H9 (cell line): Measurements from ENCODE around the gene ATP6V1B1. TPM values are rescaled to one million over a fixed set of nuclear protein-coding genes. Genes with fewer than 3 reads are reported as not detected.
A peak's percentile ranks its signal among the peaks of the same experiment; 100 is the strongest.

Experiments used
- DNase-seq: peaks from one replicate; pipeline ENCODE4 v3.0.0-alpha.2; 2017
- H2AFZ ChIP-seq: one replicate; pipeline ENCODE4 v1.6.1; 2013; ENCODE audit warnings: mild to moderate bottlenecking, low read length, control low read depth, moderate library complexity
- H2AK5ac ChIP-seq: 2 replicates; pipeline ENCODE4 v1.6.1; 2013; ENCODE audit warnings: low read length, control low read depth, mixed read lengths; ENCODE audit not compliant: insufficient read length
- H2BK120ac ChIP-seq: one replicate; pipeline ENCODE4 v1.6.1; 2013; ENCODE audit warnings: low read depth, mild to moderate bottlenecking, low read length, control low read depth, inconsistent platforms; ENCODE audit not compliant: poor library complexity, severe bottlenecking
- H2BK12ac ChIP-seq: 2 replicates; pipeline ENCODE4 v1.6.1; 2013; ENCODE audit warnings: low read length, control low read depth, mixed read lengths, low read depth; ENCODE audit not compliant: insufficient read length
- H2BK15ac ChIP-seq: 2 replicates; pipeline ENCODE4 v1.6.1; 2013; ENCODE audit warnings: low read depth, low read length, control low read depth
- H2BK20ac ChIP-seq: one replicate; pipeline ENCODE4 v1.6.1; 2013; ENCODE audit warnings: low read depth, mild to moderate bottlenecking, low read length, control low read depth, inconsistent platforms; ENCODE audit not compliant: poor library complexity, severe bottlenecking
- H2BK5ac ChIP-seq: 2 replicates; pipeline ENCODE4 v1.6.1; 2013; ENCODE audit warnings: low read length, control low read depth, mixed read lengths; ENCODE audit not compliant: insufficient read length
- H3K14ac ChIP-seq: 2 replicates; pipeline ENCODE4 v1.6.1; 2013; ENCODE audit warnings: low read length, control low read depth; ENCODE audit not compliant: insufficient read depth
- H3K18ac ChIP-seq: 2 replicates; pipeline ENCODE4 v1.6.1; 2013; ENCODE audit warnings: low read depth, mild to moderate bottlenecking, mixed read lengths, low read length, control low read depth; ENCODE audit not compliant: insufficient read length
- H3K23ac ChIP-seq: 2 replicates; pipeline ENCODE4 v1.6.1; 2013; ENCODE audit warnings: low read length, control low read depth, mixed read lengths, low read depth; ENCODE audit not compliant: insufficient read length
- H3K23me2 ChIP-seq: 2 replicates; pipeline ENCODE4 v1.6.1; 2013; ENCODE audit warnings: low read depth, mild to moderate bottlenecking, mixed read lengths, low read length, control low read depth; ENCODE audit not compliant: insufficient read length, poor library complexity, severe bottlenecking
- H3K27ac ChIP-seq: 2 replicates; pipeline ENCODE4 v1.5.1; 2013; ENCODE audit warnings: low read length, control low read depth, mixed read lengths, low read depth; ENCODE audit not compliant: insufficient read length
- H3K27me3 ChIP-seq: 2 replicates; pipeline ENCODE4 v1.6.1; 2013; ENCODE audit warnings: low read length, control low read depth, inconsistent platforms; ENCODE audit not compliant: insufficient read depth
- H3K4ac ChIP-seq: 2 replicates; pipeline ENCODE4 v1.6.1; 2013; ENCODE audit warnings: low read depth, mild to moderate bottlenecking, control low read depth, inconsistent platforms, low read length, moderate library complexity
- H3K4me1 ChIP-seq: 2 replicates; pipeline ENCODE4 v1.6.1; 2013; ENCODE audit warnings: low read length, control low read depth, inconsistent platforms; ENCODE audit not compliant: insufficient read depth
- H3K4me2 ChIP-seq: 2 replicates; pipeline ENCODE4 v1.6.1; 2013; ENCODE audit warnings: low read length, control low read depth, mixed read lengths; ENCODE audit not compliant: insufficient read length, insufficient read depth
- H3K56ac ChIP-seq: 2 replicates; pipeline ENCODE4 v1.6.1; 2013; ENCODE audit warnings: low read depth, mild to moderate bottlenecking, mixed read lengths, low read length, control low read depth; ENCODE audit not compliant: insufficient read length
- H3K79me1 ChIP-seq: 2 replicates; pipeline ENCODE4 v1.6.1; 2013; ENCODE audit warnings: low read depth, mild to moderate bottlenecking, moderate library complexity, low read length, control low read depth, inconsistent platforms; ENCODE audit not compliant: insufficient read depth, poor library complexity, severe bottlenecking
- H3K79me2 ChIP-seq: 2 replicates; pipeline ENCODE4 v1.6.1; 2013; ENCODE audit warnings: low read length, control low read depth, inconsistent platforms; ENCODE audit not compliant: insufficient read depth
- H3K9ac ChIP-seq: 2 replicates; pipeline ENCODE4 v1.6.1; 2013; ENCODE audit warnings: low read length, control low read depth, mixed read lengths; ENCODE audit not compliant: insufficient read length; ENCODE audit errors: extremely low read depth
- H3K9me3 ChIP-seq: one replicate; pipeline ENCODE4 v1.6.1; 2013; ENCODE audit warnings: low read depth, low read length, inconsistent platforms; ENCODE audit not compliant: control insufficient read depth
- H3T11ph ChIP-seq: one replicate; pipeline ENCODE4 v1.6.1; 2013; ENCODE audit warnings: mild to moderate bottlenecking, low read length, control low read depth, inconsistent platforms
- H4K20me1 ChIP-seq: one replicate; pipeline ENCODE4 v1.6.1; 2013; ENCODE audit not compliant: control insufficient read depth, insufficient read length, insufficient read depth
- H4K5ac ChIP-seq: 2 replicates; pipeline ENCODE4 v1.6.1; 2013; ENCODE audit warnings: low read depth, mild to moderate bottlenecking, mixed read lengths, low read length, control low read depth; ENCODE audit not compliant: insufficient read length
- H4K8ac ChIP-seq: replicated peaks from 2 replicates; pipeline ENCODE4 v1.6.1; 2013; ENCODE audit warnings: low read length, control low read depth, mixed read lengths, low read depth; ENCODE audit not compliant: insufficient read length
- H4K91ac ChIP-seq: 2 replicates; pipeline ENCODE4 v1.6.1; 2013; ENCODE audit warnings: low read depth, mild to moderate bottlenecking, moderate library complexity, mixed read lengths, low read length, control low read depth; ENCODE audit not compliant: insufficient read length
- H3K27ac Mint-ChIP-seq, 3 experiments: 2 replicates in 2 of 3; 3 replicates in 1 of 3; pipeline ENCODE4 v1.8.0; 2020 to 2021; ENCODE audit warnings: mixed read lengths in 3 of 3, mild to moderate bottlenecking in 1 of 3, moderate library complexity in 1 of 3
- H3K27me3 Mint-ChIP-seq: 2 replicates; pipeline ENCODE4 v1.8.0; 2021; ENCODE audit warnings: low read depth, mild to moderate bottlenecking, moderate library complexity, mixed read lengths
- H3K36me3 Mint-ChIP-seq, 3 experiments: 2 replicates in 2 of 3; 3 replicates in 1 of 3; pipeline ENCODE4 v1.8.0; 2020 to 2021; ENCODE audit warnings: low read depth in 3 of 3, mixed read lengths in 3 of 3; ENCODE audit not compliant: insufficient read depth in 1 of 3
- H3K4me1 Mint-ChIP-seq, 2 experiments: 2 replicates each; pipeline ENCODE4 v1.8.0; 2020; ENCODE audit warnings: mixed read lengths in 2 of 2
- H3K4me3 Mint-ChIP-seq, 2 experiments: 2 replicates in 1 of 2; 3 replicates in 1 of 2; pipeline ENCODE4 v1.8.0; 2020 to 2021; ENCODE audit warnings: mild to moderate bottlenecking in 2 of 2, mixed read lengths in 2 of 2, moderate library complexity in 1 of 2
- H3K9me3 Mint-ChIP-seq, 2 experiments: 2 replicates in 1 of 2; 3 replicates in 1 of 2; pipeline ENCODE4 v1.8.0; 2020; ENCODE audit warnings: mild to moderate bottlenecking in 2 of 2, mixed read lengths in 2 of 2, moderate library complexity in 1 of 2
- WGBS: extraction: QIAGEN DNeasy Blood & Tissue Kit; methylation state at CpG from one replicate; pipeline ENCODE4 v1.1.7; 2013; ENCODE audit warnings: missing lambda C conversion rate, low lambda C conversion rate, mixed read lengths; ENCODE audit not compliant: insufficient read length; ENCODE audit errors: extremely low coverage; 5-methylcytosine and 5-hydroxymethylcytosine counted together
- total RNA-seq: library from RNA; stranded (reverse); gene quantifications from 2 replicates; pipeline ENCODE4 v1.2.1, GENCODE V29; 2021
- TF ChIP-seq, protein P1 (sequence below): fragments of 200-600 bp; sonication (generic); conservative IDR thresholded peaks from 3 replicates; pipeline ENCODE4 v1.8.0; 2021; ENCODE audit warnings: antibody characterized with exemption, mild to moderate bottlenecking

Gene ATP6V1B1
- total RNA-seq, 1 experiment from 2014 or later: not detected

GRCh38 chr2:70888366-70888922 is 47.3 kb upstream of the ATP6V1B1 start:
- H3K14ac ChIP-seq: no peak overlapping the region
- TF ChIP-seq, protein P1, sequence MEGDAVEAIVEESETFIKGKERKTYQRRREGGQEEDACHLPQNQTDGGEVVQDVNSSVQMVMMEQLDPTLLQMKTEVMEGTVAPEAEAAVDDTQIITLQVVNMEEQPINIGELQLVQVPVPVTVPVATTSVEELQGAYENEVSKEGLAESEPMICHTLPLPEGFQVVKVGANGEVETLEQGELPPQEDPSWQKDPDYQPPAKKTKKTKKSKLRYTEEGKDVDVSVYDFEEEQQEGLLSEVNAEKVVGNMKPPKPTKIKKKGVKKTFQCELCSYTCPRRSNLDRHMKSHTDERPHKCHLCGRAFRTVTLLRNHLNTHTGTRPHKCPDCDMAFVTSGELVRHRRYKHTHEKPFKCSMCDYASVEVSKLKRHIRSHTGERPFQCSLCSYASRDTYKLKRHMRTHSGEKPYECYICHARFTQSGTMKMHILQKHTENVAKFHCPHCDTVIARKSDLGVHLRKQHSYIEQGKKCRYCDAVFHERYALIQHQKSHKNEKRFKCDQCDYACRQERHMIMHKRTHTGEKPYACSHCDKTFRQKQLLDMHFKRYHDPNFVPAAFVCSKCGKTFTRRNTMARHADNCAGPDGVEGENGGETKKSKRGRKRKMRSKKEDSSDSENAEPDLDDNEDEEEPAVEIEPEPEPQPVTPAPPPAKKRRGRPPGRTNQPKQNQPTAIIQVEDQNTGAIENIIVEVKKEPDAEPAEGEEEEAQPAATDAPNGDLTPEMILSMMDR: no peak
- H3K9me3 ChIP-seq: no peaks in the 10 kb centered on the region
- peaks cover 3% of the 10 kb centered on the region; the same call in 1 of the 2 replicates for H3K4me1 ChIP-seq
- Mint-ChIP-seq H3K36me3 (no peaks in the 10 kb centered on the region; a peak in 1 of 7 replicates), H3K27ac (no peak overlapping the region; a peak in 1 of 7 replicates), H3K27me3 (peaks cover 98% of the 10 kb centered on the region), H3K4me1 (peaks cover 24 to 34% of the 10 kb centered on the region in 2 experiments), H3K9me3 (peaks cover 0 to 21% of the 10 kb centered on the region in 2 experiments; a peak in 3 of 5 replicates), H3K4me3 (peak overlapping the region; percentile 65 to 75)
- no peaks in the 10 kb centered on the region for H3K79me2 ChIP-seq
- H3K79me1 ChIP-seq: no peaks in the 10 kb centered on the region
- H3K27me3 ChIP-seq: peaks cover 90% of the 10 kb centered on the region
- no peak for DNase-seq
- peaks cover 2% of the 10 kb centered on the region for H4K20me1 ChIP-seq
- no peak overlapping the region for H3K9ac ChIP-seq
- no peak overlapping the region for H3K56ac ChIP-seq
- no peak overlapping the region for H2BK20ac ChIP-seq
- H2BK120ac ChIP-seq: no peak overlapping the region
- no peak overlapping the region for H2BK12ac ChIP-seq
- H4K91ac ChIP-seq: no peak overlapping the region
- H4K8ac ChIP-seq: no peak overlapping the region
- H2AFZ ChIP-seq: no peak overlapping the region
- H3K4me2 ChIP-seq: peak overlapping the region; percentile 69
- H2BK5ac ChIP-seq: no peak overlapping the region
- no peak overlapping the region for H2BK15ac ChIP-seq
- H2AK5ac ChIP-seq: no peak overlapping the region
- no peak overlapping the region for H4K5ac ChIP-seq
- H3K27ac ChIP-seq: no peak overlapping the region
- no peak overlapping the region for H3T11ph ChIP-seq
- H3K18ac ChIP-seq: no peak overlapping the region
- no peak overlapping the region for H3K23ac ChIP-seq
- H3K23me2 ChIP-seq: peaks cover 4% of the 10 kb centered on the region
- H3K4ac ChIP-seq: no peak overlapping the region
- no CpG with 5 or more reads among the region's 27 CpGs for WGBS
